AG04449 (cell line): Measurements from ENCODE around the gene NUDT11.
"Not testable (repeated sequence)": the region's sequence is repeated elsewhere in the genome, so short reads cannot be mapped to it uniquely, and the experiment has no call there.

Experiments used
- CTCF ChIA-PET: fragments of 350-600 bp; formaldehyde crosslinking; extraction: SDS; loops from one replicate; lab custom pipeline; 2021; ENCODE audit warnings: antibody characterized with exemption; lab: Yijun Ruan, JAX
- POLR2A ChIA-PET: fragments of 400-600, 350-600 bp; formaldehyde crosslinking; extraction: SDS; loops from one replicate; lab custom pipeline; 2020; ENCODE audit warnings: antibody characterized with exemption, inconsistent platforms; lab: Yijun Ruan, JAX
- DNase-seq: peaks from one replicate; pipeline ENCODE4 v3.0.0-alpha.2; 2010; ENCODE audit warnings: low read depth, low spot score
- H3K4me3 ChIP-seq: 2 replicates; pipeline ENCODE4 v1.5.1; 2011; ENCODE audit warnings: low read depth, mild to moderate bottlenecking, control low read depth, low read length
- TF ChIP-seq, protein P1 (sequence below): IDR thresholded peaks from one replicate; pipeline ENCODE4 v1.5.1; 2011; ENCODE audit warnings: mild to moderate bottlenecking, moderate library complexity, low read length, control low read depth, inconsistent platforms; ENCODE audit not compliant: insufficient read depth; ENCODE audit errors: missing control alignments

The NUDT11 gene

DNA sequence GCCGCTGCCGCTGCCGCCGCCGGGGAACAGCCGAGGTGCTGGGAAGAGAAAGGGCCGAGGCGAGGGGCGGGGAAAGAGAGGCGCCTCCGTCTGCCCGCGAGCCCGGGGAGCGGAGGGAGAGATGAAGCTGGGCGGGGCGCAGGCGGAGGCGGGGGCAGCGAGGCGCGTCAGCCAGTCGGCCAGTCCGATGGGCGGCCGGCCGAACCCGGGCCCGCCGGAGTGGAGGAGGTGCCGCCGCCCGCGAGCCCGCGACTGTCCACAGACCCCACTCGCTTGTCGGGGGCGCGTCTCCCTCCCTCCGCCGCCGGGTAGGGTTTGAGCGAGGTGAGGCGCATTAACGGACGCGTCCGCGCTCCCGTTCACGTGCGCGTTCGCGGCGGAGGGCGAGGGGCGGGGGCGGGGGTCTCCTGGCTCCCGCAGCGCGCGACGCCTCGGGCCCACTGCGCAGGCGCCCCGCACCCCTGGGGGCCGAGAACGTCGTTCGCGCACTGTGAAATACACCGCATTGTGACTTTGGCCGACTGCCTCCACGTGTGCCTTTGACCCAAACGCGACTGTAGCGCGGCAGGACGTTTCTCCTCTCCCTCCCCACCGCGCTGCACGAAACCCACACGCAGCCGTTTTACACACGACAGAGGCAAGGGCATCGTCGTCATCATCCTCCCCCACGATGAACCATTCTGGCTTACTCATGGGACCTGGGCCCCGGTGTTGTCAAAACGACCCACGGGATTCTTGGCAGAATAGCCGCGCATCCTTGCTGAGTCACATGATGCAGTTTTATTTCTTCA lies at the start of gene NUDT11:
Gene NUDT11 (minus strand): TSS at position 92 of the 791 bp plus-strand sequence. CDS start 148 bp downstream, outside the sequence.
- TF ChIP-seq, protein P1, sequence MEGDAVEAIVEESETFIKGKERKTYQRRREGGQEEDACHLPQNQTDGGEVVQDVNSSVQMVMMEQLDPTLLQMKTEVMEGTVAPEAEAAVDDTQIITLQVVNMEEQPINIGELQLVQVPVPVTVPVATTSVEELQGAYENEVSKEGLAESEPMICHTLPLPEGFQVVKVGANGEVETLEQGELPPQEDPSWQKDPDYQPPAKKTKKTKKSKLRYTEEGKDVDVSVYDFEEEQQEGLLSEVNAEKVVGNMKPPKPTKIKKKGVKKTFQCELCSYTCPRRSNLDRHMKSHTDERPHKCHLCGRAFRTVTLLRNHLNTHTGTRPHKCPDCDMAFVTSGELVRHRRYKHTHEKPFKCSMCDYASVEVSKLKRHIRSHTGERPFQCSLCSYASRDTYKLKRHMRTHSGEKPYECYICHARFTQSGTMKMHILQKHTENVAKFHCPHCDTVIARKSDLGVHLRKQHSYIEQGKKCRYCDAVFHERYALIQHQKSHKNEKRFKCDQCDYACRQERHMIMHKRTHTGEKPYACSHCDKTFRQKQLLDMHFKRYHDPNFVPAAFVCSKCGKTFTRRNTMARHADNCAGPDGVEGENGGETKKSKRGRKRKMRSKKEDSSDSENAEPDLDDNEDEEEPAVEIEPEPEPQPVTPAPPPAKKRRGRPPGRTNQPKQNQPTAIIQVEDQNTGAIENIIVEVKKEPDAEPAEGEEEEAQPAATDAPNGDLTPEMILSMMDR, result no peak
- no peak for DNase-seq
- POLR2A ChIA-PET, result no interaction called here
- CTCF ChIA-PET, result no interaction called here
- peak within 1 kb of the TSS; percentile 61 for H3K4me3 ChIP-seq

GRCh38 chrX:51520393-51520792 lies 24.0 kb upstream of the NUDT11 start:
- no peak for DNase-seq
- POLR2A ChIA-PET, result no interaction called here
- no peak overlapping the region for H3K4me3 ChIP-seq
- TF ChIP-seq, protein P1, result no peak
- CTCF ChIA-PET, result no interaction called here

- POLR2A ChIA-PET, CTCF ChIA-PET: not testable (repeated sequence)
Observed at GRCh38 chrX:51519131-51519530, 22.7 kb upstream of the NUDT11 start.

DNA sequence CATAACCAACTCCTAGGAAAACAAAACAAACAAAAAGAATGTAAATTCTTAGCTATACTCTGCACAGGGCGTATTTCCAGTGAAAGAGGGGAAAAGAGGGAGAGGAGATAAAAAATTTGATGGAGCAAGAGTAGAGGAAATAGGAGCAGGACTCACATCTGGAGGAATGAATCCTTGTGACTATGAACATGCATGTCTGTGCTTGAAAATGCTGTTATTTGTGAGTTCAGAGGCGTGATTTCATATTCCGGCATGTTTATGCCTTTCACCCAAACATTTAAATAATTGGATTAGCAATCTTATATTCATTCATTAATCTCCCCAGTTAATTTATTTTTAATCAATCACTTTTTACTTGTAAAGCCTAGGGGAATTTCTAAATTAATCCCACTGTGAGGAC lies 11.2 kb upstream of the NUDT11 start:
- H3K4me3 ChIP-seq, result no peak overlapping the region
- ChIA-PET CTCF (no interaction called here), POLR2A (no interaction called here)
- TF ChIP-seq, protein P1, result no peak
- DNase-seq, result no peak

More at GRCh38 chrX:51519131-51519530, 22.7 kb upstream of the NUDT11 start:
- not testable (repeated sequence) for DNase-seq, H3K4me3 ChIP-seq

DNA sequence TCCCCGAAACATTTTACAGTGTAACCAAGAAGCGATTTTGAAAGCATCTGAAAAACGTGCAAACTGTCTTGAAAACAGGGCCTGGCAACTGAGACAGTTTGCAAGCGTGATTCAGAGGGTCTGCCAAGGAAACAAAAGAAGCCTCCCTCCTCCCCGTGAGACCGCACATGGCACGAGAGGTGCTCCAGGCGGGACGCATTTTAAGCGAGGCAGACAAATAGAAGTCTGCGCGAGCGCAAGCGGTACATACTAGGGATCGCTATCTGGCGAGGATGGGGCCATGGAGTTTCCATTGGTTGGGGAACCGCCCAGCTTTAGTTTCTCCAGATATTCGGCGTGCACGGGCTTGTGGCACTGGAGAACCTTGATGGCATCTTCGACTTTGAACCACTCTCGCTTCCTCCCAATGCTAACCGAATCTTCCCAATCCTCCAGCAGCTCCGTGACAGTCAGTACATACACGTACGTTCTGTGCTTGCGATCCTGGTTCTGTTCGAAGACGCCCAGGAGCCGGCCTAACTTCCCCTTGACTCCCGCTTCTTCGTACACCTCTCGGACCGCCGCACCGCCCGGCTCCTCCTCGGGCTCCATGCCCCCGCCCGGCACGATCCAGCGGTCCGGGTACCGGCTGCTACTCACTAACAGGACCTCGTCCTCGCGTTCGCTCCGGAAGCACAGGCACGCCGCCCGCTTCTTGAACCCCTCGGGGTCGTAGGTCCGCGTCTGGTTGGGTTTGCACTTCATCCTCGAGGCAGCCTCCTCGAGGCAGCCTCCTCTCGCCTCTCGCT lies 497 bp downstream of the NUDT11 start:
- CTCF ChIA-PET, DNase-seq: not testable (repeated sequence)

DNA sequence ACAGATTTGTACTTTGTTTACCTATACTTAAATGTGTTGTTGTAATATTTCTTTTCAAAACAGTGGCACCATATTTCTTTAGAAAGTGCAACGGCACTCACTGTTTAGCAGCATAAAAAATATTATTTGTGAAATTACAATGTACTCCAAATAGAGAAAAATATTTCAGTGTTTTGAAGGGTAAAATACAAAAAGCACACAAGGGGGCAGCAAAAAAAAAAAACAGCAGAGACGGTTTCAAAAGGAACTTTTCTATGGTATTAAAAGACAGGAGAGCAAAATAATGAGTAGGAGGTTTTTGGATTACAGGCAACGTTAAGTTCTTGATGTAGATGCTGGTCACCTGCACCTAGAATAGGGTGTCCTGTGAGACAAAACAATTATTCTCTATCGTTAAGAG lies 2.0 kb downstream of the NUDT11 start:
- H3K4me3 ChIP-seq, result 0 out of 2 replicates have a peak overlapping the region, but pooled peaks have one; percentile 2
- TF ChIP-seq, protein P1, result no peak
- ChIA-PET CTCF (no interaction called here), POLR2A (no interaction called here)
- no peak for DNase-seq

More for the DNA sequence above, 497 bp downstream of the NUDT11 start:
- peak overlapping the region; percentile 61 for H3K4me3 ChIP-seq
- POLR2A ChIA-PET, result not testable (repeated sequence)

DNA sequence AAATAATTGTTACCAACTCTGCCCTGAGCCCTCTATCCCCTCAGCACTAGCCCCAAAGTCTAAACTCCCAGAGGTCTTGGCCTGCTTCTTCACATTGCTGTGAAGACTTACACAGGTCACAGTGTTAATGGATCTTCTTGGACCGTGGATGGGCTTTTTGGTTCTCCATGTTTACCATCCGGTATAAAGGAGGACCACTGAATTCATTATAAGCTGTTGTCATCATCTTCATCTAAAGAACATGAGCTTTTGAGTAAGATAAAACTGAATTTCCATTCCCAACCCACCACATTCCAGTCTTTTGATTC lies 8.5 kb downstream of the NUDT11 start:
- DNase-seq, result no peak
- no peak overlapping the region for H3K4me3 ChIP-seq
- ChIA-PET CTCF (interaction anchor here (0.6 to 2.0 kb wide), 13 partner anchors 9 to 774 kb away, joined by 3 to 10 read pairs (median 3); no protein-coding TSS in a partner anchor), POLR2A (interaction anchor here (0.6 kb wide), 1 partner anchor 405 kb away, joined by 3 read pairs; no protein-coding TSS in a partner anchor)
- TF ChIP-seq, protein P1, result no peak
